GM19328 (cell line): ENCODE data around the gene TSPAN9.

ENCODE experiments used
- ATAC-seq: cut with Tn5 transposase; IDR thresholded peaks from one replicate; pipeline ENCODE4 v1.9.1; 2021; ENCODE audit warnings: mild to moderate bottlenecking, moderate library complexity; ENCODE audit not compliant: unreplicated experiment

The TSPAN9 gene

GRCh38 chr12:3326850-3327780 lies 249.9 kb downstream of the TSPAN9 start:
- no peak for ATAC-seq

- ATAC-seq: no peak
Measured at GRCh38 chr12:3328081-3328480, 250.9 kb downstream of the TSPAN9 start.

GRCh38 chr12:3328571-3328970 lies 251.4 kb downstream of the TSPAN9 start:
- no peak for ATAC-seq

- no peak for ATAC-seq
Measured at GRCh38 chr12:3329361-3329760, 252.2 kb downstream of the TSPAN9 start.

- ATAC-seq: no peak
Measured at GRCh38 chr12:3330976-3331510, 253.9 kb downstream of the TSPAN9 start.

GRCh38 chr12:3332188-3332587 lies 255.0 kb downstream of the TSPAN9 start:
- no peak for ATAC-seq

- ATAC-seq: no peak
Measured at GRCh38 chr12:3333583-3333982, 256.4 kb downstream of the TSPAN9 start.

- ATAC-seq: no peak
Measured at GRCh38 chr12:3333991-3334391, 256.8 kb downstream of the TSPAN9 start.

- ATAC-seq: no peak
Measured at GRCh38 chr12:3335078-3335487, 257.9 kb downstream of the TSPAN9 start.
